RPMI8226 (cell line): Measurements from ENCODE around the gene PML.

Experiments used
- DNase-seq: peaks from one replicate; pipeline ENCODE4 v3.0.0-alpha.2; 2015

PML gene

DNA sequence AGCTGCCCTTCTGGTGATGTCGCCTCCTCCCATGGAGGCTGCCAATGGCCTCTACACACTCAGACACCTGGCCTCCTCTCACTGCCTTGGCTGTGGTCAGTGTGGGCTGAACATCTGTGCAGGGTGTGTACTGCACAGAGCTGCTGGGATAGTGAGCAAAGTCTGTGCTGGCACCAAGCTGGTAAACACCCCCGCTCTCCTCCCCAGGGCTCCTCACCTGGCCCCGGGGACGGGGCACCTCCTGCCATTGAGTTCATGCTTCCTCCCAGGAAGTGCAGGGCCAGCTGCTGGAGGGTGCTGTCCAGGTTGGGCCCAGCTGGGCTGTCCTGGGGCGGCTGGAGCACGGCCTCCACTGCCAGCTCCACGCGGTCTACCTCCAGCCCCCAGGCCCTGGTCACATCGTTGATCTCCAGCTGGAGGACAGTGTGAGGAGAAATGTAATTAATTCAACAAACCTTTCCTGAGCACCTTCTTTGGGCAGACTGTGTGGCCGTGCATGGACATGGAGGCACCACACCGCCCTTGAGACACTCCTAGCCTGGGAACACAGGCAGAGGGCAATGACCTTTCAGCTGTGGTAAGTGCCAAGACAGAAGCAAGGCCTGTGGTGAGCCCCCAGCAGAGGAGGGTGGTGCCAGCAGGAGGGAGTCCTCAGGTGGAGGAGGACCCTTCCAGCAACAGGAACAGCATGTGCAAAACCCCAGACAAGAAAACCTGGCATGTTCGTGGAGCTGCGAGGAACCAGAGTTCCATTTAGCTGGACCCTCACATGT lies 9.2 kb upstream of the PML start:
- peak; percentile 98 for DNase-seq

DNA sequence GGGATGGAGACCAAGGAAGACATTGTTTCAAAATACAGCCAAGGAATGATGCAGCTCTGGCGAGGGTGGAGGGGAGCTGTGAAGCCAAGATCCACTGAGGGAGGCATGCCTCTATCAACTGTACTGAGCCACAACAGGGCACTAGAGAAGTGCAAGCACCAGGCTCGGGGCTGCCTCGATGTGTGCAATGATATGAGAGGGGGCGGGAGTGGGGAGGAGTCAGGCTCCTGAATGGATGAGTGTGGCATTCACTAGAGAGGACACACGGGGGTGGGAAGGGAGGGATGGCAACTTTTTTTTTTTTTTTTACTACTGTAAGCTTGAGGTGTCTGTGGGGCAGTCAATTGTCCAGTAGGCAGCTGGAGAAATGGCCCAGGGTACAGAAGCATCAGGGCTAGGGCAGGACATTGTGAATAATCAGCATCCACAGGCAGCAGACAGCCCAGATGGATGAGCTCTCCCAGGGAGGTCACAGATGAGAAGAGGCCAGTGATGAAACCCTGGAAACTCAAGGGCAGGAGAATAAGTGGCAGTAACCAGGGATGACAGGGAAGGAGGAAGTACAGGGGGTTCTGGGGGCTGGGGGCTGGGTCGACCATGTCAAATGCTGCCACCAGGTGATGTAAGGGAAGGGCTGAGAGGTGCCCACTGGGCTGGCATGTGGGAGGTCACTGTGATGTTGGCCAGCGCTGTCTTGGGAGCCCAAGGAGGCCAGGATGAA lies 8.3 kb upstream of the PML start:
- no peak for DNase-seq

DNA sequence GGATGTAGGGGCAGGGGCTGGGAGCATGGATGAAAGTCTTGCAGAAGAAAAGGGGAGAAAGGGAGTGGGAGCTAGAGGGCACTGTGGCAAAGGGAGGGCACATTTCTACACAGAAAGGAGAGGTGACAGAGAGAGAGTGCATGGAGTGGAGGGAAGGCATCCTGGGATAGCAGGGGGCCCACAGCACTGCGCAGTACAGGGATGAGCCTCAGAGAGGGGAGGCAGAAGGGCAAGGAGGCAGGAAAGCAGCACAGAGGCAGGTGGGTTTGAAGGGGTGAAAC lies 7.8 kb upstream of the PML start:
- no peak for DNase-seq

DNA sequence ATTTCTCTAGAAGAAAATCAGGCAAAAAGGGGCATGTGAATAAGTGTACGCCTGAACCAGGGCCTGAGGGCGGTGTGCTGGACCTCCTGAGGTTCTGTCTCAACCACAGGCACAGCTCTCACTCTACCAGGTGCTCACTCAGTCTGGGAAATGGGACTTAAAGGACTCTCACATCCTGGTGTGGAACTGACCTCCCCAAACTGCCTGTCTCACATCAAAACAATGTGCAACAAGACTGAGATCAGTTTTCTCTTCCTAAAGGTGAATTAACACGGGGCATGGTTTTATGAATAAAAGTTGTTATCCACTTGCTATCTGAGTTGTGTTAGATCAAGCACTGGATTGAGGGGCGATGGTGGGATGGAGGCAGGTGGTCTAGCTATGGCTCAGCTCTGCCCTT lies 7.3 kb upstream of the PML start:
- DNase-seq: no peak

DNA sequence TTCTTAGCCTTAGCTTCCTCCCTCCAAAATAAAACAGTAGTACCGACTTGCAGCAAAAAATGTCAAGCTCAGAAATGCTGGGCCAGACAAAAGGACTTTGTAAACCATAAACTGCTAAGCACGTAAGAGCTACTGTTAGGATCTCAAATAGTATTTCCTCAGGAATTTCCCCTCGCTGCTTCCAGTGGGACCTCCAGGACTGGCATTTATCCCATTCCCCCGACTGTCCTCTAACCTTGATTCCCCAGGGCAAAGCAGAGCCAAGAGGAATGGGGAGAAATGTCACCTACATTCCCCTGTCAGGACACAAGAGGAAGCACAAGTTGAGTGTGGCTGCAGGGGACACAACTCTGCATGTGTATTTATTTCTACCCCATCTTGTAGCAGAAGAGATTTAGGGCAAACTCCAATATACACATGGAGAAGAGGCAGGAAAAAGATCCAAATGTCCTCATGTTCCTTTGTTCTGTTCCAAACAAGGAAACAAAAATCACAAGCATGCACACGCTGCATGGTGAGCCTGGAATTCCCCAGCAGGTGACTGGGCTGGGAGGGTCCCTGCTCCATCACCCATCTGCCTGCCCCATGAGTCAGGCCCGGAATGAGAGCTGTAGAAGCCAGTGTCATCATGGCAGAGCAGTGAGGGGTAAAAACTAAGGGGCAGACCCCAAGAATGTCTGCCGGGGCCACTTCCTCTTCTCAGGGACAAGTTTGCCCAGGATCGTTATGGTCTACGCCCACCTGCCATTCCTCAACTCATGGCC lies 6.7 kb upstream of the PML start:
- DNase-seq: no peak

DNA sequence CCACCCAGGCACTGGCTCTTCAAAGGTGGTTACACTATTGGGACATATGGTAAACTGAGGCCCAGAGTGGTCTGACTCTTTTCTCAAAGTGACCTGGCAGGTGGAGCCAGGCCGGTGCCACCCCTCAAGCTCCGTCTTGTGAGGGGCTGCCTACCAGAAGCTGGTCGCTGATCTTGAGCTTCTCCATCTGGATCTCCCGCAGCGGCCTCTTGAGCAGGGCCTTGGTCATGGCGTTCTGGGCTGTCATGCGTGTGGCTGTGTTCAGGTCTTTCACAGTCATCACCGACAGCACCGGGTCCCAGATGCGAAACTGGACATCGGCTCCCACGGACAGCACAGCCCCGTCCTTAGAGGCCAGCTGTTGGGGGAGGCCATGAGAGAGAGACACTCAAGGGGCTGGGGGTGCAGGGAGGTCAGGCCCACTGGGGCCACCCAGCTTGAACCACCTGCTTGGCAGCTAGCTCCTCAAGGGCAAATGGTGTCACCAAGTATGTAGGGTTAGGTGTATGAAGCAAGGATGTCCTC lies 6.0 kb upstream of the PML start:
- no peak for DNase-seq

DNA sequence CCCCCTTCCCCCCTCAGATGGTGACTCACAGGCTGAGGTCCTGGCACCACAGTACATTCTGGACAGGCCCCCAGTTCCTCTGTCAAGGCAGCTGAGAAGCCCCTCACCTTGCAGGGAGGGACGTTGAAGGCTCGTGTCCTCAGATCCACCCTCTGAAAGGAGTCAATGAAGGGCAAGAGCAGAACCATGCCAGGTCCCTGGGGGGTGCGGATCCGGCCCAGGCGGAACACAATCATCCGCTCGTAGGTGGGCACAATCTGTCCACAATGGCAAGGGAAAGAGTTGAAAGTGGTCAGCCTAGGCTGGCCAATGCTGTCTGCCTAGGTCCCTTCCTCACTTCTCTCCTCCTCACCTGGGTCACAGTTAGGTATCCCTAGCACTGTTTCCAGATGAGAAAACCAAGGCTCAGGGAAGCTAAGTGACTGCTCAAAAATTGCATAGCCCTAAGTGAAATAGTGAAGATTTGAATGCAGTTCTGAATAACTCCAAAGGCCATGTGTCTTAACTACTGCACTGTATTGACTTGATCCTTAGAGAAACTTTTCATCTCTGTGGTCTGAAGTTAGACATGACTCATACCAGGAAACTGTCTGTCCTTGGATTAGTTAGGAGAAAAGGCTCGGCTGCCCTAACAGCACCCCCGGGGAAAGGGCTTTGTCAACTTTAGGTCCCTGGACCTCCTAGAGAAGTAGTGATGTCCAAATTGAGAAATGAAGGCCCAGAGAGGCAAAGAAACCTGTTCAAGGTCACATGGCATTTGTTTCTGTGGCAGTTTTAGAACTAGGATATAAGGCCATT lies 5.3 kb upstream of the PML start:
- no peak for DNase-seq

DNA sequence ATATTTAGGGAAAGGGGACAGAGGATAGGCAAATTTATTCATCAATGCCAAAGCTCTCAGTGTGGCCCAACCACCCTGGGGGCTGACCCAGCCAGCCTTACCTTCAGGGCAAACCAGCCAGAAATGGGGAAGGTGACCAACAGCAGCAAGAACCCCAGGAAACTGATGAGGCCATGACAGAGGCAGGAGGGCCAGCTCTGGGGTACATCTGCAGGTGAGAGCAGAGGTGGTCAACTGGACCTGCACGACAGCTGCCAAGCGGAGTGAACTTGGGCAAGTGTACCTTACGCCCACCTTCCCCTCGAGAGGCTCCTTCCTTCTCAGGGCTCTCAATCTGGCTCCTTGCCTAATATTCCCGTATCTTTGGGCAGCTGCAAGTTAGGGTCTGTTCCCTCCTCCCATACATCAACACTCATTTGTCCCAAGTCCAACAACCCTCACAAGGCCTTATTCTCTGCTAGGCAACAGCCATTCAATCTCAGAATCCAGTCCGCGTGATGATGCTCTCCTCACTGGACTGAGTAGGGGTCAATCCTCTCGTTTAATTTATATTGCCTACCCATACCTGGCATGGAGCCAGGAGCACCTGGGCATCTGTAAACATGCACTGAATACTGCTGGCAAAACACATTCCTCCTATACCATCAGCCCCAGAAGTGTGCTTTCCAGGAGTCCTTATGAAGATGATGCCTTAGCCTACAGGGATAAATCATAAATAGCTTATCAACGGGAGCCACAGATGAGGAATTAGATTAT lies 4.1 kb upstream of the PML start:
- peak; percentile 66 for DNase-seq

DNA sequence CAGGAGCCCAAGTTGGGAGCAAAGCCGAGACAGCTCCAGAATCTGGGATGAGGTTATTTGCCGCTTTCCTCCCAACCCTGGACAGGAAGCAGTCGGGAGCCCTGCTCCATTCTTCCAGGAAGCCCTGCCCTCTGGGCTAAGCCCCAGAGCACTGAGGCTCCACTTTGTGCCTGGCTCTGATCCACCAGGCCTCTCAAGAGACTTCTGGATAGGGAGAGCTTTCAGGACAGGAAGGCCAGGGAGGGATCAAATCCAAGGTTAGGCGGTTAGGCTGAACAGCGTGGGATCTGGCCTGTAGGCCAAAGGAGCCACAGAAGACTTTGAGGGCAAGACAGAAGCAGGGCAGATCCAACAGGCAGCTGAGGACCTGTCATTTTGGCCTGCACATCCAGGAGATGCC lies 3.3 kb upstream of the PML start:
- no peak for DNase-seq

DNA sequence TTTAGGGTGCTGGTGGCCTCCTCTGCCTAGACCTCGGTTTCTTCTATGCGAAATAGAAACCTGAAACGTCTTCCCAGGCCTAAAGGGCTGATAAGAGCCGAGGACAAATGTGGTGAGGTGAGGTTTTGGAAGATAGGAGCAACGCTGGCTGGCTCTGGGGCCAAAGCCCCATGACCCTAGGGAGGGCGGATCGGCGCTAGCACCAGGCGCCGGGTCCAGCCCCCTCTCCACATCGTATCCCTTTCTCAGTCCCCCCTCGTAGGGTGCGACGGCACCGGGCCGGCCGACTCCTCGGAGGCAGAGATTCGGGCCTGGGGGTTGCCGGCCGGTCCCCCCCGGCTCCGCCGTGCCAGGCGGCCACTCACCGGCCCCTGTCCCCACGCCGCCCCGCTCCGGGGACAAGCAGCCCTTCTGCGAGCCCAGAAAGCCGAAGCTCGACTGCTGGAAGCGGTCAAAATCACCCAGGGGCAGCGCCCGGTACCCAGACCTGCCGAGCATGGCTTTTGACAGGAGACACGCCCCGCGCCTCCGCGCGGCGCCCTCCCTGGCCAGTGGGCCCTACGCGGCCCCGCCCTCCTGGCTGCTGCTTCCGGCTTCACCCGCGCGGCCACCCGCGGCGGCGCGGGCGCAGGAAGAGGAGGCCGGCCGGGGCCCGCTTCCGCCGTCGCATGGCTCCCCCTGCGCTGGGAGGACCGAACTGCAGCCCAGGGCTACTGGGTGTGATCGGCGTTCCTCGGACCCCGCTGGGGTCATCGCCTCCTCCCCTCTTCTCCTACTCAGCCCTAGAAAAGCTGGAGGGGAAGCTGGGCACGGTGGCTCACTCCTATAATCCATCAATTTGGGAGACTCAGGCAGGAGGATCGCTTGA lies 2.6 kb upstream of the PML start, which contains the start of gene STOML1:
TSS of gene STOML1 (minus strand) at position 570 of the 868 bp plus-strand sequence. CDS start at position 498, 72 bp downstream.
- DNase-seq: peak; percentile 100

DNA sequence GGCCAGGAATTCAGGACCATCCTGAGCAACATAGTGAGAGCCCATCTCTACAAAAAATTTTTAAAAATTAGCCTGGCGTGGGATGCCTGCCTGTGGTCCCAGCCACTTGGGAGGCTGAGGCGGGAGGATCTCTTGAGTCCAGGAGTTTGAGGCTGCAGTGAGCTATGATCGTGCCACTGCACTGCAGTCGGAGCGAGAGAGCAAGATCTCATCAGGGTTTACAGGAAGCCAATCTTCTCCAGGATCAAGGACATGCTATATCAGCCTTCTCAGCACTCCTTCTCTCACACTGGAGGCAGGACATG lies 2.0 kb upstream of the PML start:
- DNase-seq: no peak

DNA sequence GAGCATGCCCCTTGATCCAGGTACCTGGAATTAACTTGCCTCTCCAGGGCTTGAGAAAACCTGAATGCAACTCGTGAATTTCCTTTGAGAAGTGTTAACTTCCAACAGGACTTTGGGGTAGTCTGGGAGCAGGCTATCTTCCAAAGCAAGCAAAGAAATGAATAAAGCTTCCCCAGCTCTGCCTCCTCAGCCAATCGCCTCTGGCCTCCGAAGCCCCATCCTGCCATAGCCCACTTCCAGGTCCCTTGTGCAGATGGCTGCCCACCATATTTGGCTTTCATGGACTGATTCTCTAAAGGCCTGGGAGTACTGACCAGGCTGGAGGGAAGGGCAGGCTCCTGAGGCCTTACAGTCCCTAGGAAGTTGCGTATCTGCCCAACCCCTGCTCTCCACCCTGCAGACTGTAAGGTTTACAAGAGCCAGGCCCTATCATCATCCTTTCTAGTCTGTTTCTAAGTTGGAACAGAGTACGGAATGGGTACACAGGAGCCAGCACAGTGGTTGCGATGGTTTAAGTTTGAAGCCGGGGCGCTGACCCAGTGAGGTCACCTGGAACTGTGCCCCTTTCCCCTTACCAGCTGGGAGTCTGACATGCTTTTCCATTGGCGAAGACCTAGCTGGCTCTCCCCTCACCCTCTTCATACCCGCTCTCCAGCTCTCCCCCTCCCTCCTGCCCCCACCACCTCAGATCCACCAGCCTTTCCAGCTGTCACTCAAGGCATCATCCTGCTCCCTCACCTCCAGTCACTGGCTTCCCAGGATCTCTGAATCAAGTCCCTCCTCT lies 1.1 kb upstream of the PML start:
- no peak for DNase-seq

DNA sequence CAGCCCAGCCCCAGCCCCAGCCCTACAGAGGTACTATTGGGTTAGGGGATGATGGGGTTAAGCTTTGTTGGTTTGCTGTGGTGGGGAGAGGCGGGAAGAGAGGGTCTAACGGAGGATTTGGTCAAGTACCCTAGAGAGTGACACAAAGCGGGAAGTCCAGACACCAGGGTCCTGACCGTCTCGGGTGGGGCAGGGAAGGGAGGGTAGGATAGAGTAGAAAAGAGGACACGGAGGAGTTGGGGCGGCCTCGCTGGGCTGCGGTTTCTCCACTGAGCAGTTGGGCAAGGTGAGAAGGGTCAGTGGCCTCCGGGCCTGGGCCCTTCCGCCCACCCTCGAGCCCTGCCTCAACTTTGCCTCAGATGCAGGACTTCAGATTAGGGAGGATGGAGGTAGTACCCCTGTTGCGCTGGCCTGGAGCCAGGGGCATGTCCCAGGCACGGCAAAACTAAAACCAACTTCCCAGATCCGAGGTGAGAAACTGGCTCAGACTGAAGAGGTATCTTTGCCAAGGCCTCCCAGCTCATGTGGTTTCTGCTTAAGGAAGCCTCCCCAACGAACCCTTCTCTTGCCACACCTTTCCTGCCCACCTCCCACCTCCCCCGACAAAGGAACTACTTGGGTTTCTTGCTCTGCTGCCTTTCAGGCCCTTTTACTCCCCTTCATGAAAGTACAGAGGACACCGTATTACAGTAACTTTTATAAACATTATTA lies 551 bp downstream of the PML start:
- DNase-seq: peak; percentile 77

DNA sequence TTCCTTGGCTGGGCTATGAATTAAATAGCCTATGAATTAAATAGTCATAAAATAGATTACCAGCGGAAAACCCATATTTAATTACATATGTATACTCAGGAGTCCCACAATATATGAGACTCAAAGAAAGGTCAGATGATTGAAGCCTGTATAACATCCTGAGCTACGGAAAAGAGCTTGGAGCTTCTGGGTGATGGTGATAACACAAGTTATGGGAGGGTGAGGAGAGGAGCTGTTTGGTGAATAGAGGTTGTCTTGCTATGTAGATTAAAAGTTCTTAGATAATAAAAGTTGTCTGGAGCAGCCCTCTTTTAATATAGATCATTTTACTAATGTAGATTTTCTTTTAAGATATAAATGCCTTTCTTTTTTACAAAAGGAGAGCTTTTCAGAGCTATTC lies 1.8 kb downstream of the PML start:
- DNase-seq: no peak

DNA sequence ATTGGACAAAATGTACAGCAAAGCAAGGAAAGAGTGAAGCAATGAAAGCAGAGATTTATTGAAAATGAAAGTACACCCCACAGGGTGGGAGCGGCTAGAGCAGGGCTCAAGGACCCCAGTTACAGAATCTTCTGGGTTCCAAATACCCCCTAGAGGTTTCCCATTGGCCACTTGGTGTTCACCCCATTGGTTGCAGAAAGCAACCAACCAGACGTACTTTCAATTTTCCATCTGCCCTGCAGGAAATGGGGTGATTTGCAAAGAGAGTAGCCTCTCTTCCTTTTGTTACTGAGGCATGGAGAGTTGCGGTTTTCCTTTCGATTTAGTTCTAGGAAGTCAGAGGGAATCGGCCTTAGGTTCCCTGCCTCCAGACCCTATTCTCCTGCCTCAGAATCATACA lies 2.4 kb downstream of the PML start:
- peak; percentile 71 for DNase-seq

DNA sequence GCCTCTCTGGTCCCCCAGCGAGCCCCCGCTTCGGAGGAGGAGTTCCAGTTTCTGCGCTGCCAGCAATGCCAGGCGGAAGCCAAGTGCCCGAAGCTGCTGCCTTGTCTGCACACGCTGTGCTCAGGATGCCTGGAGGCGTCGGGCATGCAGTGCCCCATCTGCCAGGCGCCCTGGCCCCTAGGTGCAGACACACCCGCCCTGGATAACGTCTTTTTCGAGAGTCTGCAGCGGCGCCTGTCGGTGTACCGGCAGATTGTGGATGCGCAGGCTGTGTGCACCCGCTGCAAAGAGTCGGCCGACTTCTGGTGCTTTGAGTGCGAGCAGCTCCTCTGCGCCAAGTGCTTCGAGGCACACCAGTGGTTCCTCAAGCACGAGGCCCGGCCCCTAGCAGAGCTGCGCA lies 3.5 kb downstream of the PML start:
- DNase-seq: no peak

DNA sequence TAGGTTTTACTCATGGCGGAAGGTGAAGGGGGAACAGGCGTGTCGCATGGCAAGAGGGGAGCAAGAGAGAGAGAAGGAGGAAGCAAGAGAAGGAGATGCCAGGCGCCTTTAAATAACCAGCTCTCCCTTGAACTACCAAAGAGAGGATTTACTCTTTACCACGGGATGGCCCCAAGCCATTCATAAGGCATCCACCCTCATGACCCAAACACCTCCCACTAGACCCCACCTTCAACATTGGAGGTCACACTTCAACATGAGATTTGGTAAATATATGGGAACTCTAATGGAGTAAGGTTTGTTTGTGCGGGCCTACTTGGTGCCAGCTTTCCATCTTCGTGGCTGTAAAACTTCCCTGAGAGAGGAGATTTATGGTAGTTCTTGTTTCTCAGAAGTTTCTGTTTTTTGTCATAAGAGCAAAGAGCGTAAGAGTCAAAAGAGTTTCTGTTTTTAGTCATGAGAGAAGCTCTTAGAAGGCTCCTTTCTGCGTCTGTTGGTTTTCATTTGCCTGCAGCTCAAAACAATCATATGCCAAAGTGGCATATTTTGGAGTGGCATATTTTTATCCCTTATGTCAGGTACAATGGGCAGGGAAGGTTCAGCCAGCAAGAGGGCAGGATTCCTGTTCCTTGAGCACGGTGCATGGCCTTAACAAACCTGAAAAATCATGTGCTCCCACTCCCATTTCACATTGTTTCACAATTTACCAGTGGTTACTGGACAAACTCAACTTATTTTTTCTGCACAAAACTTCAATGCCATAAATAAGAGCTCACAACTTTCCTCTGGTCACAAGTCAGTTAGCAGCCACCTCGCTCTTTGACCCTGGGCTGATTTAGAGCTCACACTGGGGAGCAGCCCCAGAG lies 12.5 kb downstream of the PML start:
- DNase-seq: no peak

DNA sequence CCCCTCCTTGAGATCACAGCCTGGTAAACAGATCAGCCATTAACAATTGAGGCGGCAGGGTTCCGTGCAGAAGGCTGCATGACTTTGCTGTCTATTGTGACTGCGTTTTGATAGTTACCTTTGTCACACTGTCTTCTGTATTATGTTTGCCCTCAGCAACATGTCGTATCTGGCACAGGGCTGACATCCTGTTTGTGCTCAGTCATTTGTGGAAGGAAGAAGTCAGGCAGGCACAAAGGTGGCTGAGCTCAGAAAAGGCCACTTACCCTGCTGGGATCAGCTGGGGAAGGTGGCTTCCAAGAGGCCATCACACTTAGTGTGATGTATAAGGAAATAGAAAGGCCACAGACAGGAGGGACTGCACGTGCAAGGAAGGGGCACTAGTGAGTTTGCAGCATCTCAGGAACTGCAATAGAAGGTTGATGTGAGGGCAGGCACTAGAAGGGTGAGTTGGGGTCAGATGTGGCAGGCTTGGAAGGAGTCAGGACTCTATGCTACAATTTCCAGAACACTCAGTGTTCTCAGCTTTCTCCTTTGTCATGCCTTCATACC lies 13.4 kb downstream of the PML start:
- no peak for DNase-seq
